Esophagus muscularis mucosa (tissue), 3 donors: ENCODE results near the gene GNPAT.

Experiments used
- CTCF ChIP-seq, 3 experiments: fragments of 200-600 bp in 2 of 3; fragments of 450-650 bp in 1 of 3; sonication (generic) in 2 of 3; IDR thresholded peaks; one replicate each; pipeline ENCODE4 v1.5.1; 2017 to 2019; ENCODE audit warnings: antibody characterized with exemption in 3 of 3, mild to moderate bottlenecking in 2 of 3, moderate library complexity in 1 of 3
- POLR2A ChIP-seq: fragments of 450-650 bp; IDR thresholded peaks from one replicate; pipeline ENCODE4 v1.6.1; 2017; ENCODE audit warnings: antibody characterized with exemption, moderate library complexity, mild to moderate bottlenecking, low read depth

DNA sequence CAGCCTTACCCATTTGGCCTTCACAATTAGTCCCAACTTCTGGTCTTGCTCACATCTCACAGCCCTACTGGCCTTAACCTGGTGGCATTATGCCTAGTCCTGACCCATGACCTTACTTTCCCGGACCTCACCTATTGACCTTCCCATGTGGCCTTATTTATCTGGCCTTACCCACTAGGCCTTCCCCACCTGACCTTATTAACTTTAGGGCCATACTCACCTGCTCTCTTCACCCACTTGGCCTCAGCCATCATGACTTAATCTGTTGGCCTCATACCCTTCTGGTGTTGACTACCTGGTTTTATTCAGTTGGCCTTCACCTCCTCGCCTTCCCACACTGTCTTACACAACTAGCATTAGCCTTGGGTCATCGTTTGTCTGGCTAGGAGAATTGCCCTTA is 61.0 kb downstream of the GNPAT start:
- TF ChIP-seq CTCF (IDR thresholded peaks at IDR 0.05) (no peak), POLR2A (no peak)
